K562 (cell line): ENCODE results near the gene RING1. TPM values are rescaled to one million over a fixed set of nuclear protein-coding genes. Genes with fewer than 3 reads are reported as not detected.

Experiments used
- DLX4 ChIP-seq: fragments of 250-450 bp; sonication (Bioruptor Pico); IDR thresholded peaks from 2 replicates; pipeline ENCODE4 v1.6.1; 2021; ENCODE audit warnings: mild to moderate bottlenecking
- FOXJ3 ChIP-seq: sonication (generic); formaldehyde crosslinking; IDR thresholded peaks from 2 replicates; pipeline ENCODE4 v1.4.0; 2020; ENCODE audit warnings: mild to moderate bottlenecking, missing genetic modification reagents
- GATA2 ChIP-seq: sonication (generic); formaldehyde crosslinking; IDR thresholded peaks from 2 replicates; pipeline ENCODE4 v1.4.0; 2020; ENCODE audit warnings: mild to moderate bottlenecking, missing genetic modification reagents
- JUND ChIP-seq, 2 experiments: IDR thresholded peaks; 2 replicates in 1 of 2; 3 replicates in 1 of 2; pipeline ENCODE4 v1.6.1; 2011; ENCODE audit warnings: borderline replicate concordance in 2 of 2, low read depth in 2 of 2, low read length in 2 of 2, improper control_type of control experiment in 1 of 2, missing biosample characterization in 1 of 2, missing genetic modification characterization in 1 of 2, missing genetic modification reagents in 1 of 2
- KLF16 ChIP-seq: IDR thresholded peaks from 2 replicates; pipeline ENCODE4 v1.6.1; 2016; ENCODE audit warnings: antibody characterized with exemption
- PML ChIP-seq: IDR thresholded peaks from 2 replicates; pipeline ENCODE4 v1.6.1; 2012; ENCODE audit warnings: low read length, inconsistent platforms
- PRPF4 ChIP-seq: fragments of 200-400 bp; formaldehyde crosslinking; IDR thresholded peaks from one replicate; pipeline ENCODE4 v1.6.1; 2017; ENCODE audit warnings: low read length, low read depth, mild to moderate bottlenecking; ENCODE audit not compliant: insufficient read depth, poor library complexity, severe bottlenecking
- RBFOX2 ChIP-seq: fragments of 200-400 bp; formaldehyde crosslinking; IDR thresholded peaks from 2 replicates; pipeline ENCODE4 v1.6.1; 2017; ENCODE audit warnings: low read depth, mild to moderate bottlenecking, low read length, moderate library complexity
- RBM22 ChIP-seq: fragments of 200-400 bp; formaldehyde crosslinking; IDR thresholded peaks from 2 replicates; pipeline ENCODE4 v1.6.1; 2018; ENCODE audit warnings: low read length, low read depth; ENCODE audit not compliant: poor library complexity, severe bottlenecking
- SMAD2 ChIP-seq: fragments of 150-350 bp; IDR thresholded peaks from 2 replicates; pipeline ENCODE4 v1.6.1; 2014; ENCODE audit warnings: low read depth, mild to moderate bottlenecking, low read length
- SMARCA4 ChIP-seq: fragments of 450-650 bp; IDR thresholded peaks from 2 replicates; pipeline ENCODE4 v1.6.1; 2016
- SRSF3 ChIP-seq: fragments of 200-400 bp; formaldehyde crosslinking; IDR thresholded peaks from 2 replicates; pipeline ENCODE4 v1.6.1; 2016; ENCODE audit warnings: mild to moderate bottlenecking, low read length, moderate library complexity; ENCODE audit not compliant: insufficient read depth
- THAP12 ChIP-seq: fragments of 250-450 bp; sonication (Bioruptor Pico); IDR thresholded peaks from 2 replicates; pipeline ENCODE4 v1.9.0; 2021; ENCODE audit warnings: mild to moderate bottlenecking, inconsistent platforms
- TSHZ1 ChIP-seq: fragments of 250-450 bp; sonication (Bioruptor Pico); IDR thresholded peaks from 2 replicates; pipeline ENCODE4 v1.4.0; 2020; ENCODE audit warnings: mild to moderate bottlenecking, moderate library complexity
- VEZF1 ChIP-seq: fragments of 200-800 bp; sonication (Bioruptor generic); IDR thresholded peaks from 2 replicates; pipeline ENCODE4 v1.6.1; 2017; ENCODE audit warnings: missing genetic modification characterization, missing compliant biosample characterization
- ZNF217 ChIP-seq: sonication (generic); formaldehyde crosslinking; IDR thresholded peaks from 2 replicates; pipeline ENCODE4 v1.8.0; 2022; ENCODE audit warnings: mild to moderate bottlenecking, missing genetic modification reagents
- ZNF263 ChIP-seq: sonication (generic); formaldehyde crosslinking; IDR thresholded peaks from 2 replicates; pipeline ENCODE4 v1.8.0; 2022; ENCODE audit warnings: mild to moderate bottlenecking, missing genetic modification reagents, borderline replicate concordance
- ZNF445 ChIP-seq: fragments of 250-450 bp; sonication (Bioruptor Pico); IDR thresholded peaks from 2 replicates; pipeline ENCODE4 v1.4.0; 2020; ENCODE audit warnings: low read depth, mild to moderate bottlenecking, moderate library complexity
- polyA plus RNA-seq, 8 experiments: library from polyadenylated mRNA; depleted of rRNA in 4 of 8; stranded (reverse) in 5 of 8; unstranded in 3 of 8; fragments of >200 nt; fragmentation: Nextera tagmentation in 2 of 8; fragmentation: Illumina TruSeq in 1 of 8; extraction: Ambion mirVana in 2 of 8; extraction: Trizol in 1 of 8; gene quantifications; 2 replicates each; pipeline versions ENCODE4 v1.2.1 to v1.2.3, GENCODE V29; 2011 to 2014; ENCODE audit warnings: inconsistent platforms in 1 of 8, missing spikeins in 1 of 8
- total RNA-seq, 7 experiments: library from RNA; depleted of rRNA in 6 of 7; stranded (reverse); fragments of >200 nt in 6 of 7; fragmentation: Illumina TruSeq in 2 of 7; extraction: Trizol in 2 of 7; gene quantifications; 2 replicates each; pipeline versions ENCODE4 v1.2.1 to v1.2.3, GENCODE V29; 2011 to 2021; ENCODE audit warnings: low replicate concordance in 1 of 7

Gene RING1
- total and polyA plus RNA-seq, 9 of the 15 experiments (the other 6 are each of a cell fraction or from before 2014, with no cell fraction given) = 4.2 to 59.1 (median 36.9) TPM

GRCh38 chr6:33161354-33162331, 46.7 kb upstream of the RING1 start (continued):
- TF ChIP-seq SRSF3 = no peak
- 0 out of 2 replicates have a peak, but pooled peaks have one; percentile 14 for TF ChIP-seq ZNF263
- no peak for TF ChIP-seq ZNF445 (CRISPR knock-in tag)
- TF ChIP-seq DLX4 (CRISPR knock-in tag) = no peak
- TF ChIP-seq RBM22 = no peak
- TF ChIP-seq GATA2 (CRISPR knock-in tag) = no peak
- no peak for TF ChIP-seq PML
- peak; percentile 68 for TF ChIP-seq RBFOX2
- peak; percentile 55; the same call in 1 of the 2 replicates for TF ChIP-seq KLF16
- no peak for TF ChIP-seq ZNF217 (CRISPR knock-in tag)
- no peak for TF ChIP-seq TSHZ1
- no peak for TF ChIP-seq PRPF4
- 0 out of 2 replicates have a peak, but pooled peaks have one; percentile 22 for TF ChIP-seq THAP12
- no peak for TF ChIP-seq SMARCA4
- peak; percentile 43; the same call in 1 of the 2 replicates for TF ChIP-seq VEZF1 (CRISPR knock-in tag)
- 0 out of 2 replicates have a peak, but pooled peaks have one; percentile 19 for TF ChIP-seq JUND (IDR thresholded peaks at IDR 0.05; ENCODE audit: borderline replicate concordance, low read depth, low read length)
- no peak; the same call in 2 of the 3 replicates for TF ChIP-seq JUND (tag; IDR thresholded peaks at IDR 0.05; ENCODE audit: borderline replicate concordance, low read depth, low read length)
- no peak for TF ChIP-seq SMAD2
- no peak for TF ChIP-seq FOXJ3 (CRISPR knock-in tag)
